AG04449 (cell line): ENCODE data around the gene SLC4A9.

Experiments used
- CTCF ChIA-PET: fragments of 350-600 bp; formaldehyde crosslinking; extraction: SDS; loops from one replicate; lab custom pipeline; 2021; ENCODE audit warnings: antibody characterized with exemption; lab: Yijun Ruan, JAX
- POLR2A ChIA-PET: fragments of 400-600, 350-600 bp; formaldehyde crosslinking; extraction: SDS; loops from one replicate; lab custom pipeline; 2020; ENCODE audit warnings: antibody characterized with exemption, inconsistent platforms; lab: Yijun Ruan, JAX
- DNase-seq: peaks from one replicate; pipeline ENCODE4 v3.0.0-alpha.2; 2010; ENCODE audit warnings: low read depth, low spot score
- H3K4me3 ChIP-seq: 2 replicates; pipeline ENCODE4 v1.5.1; 2011; ENCODE audit warnings: low read depth, mild to moderate bottlenecking, control low read depth, low read length
- TF ChIP-seq, protein P1 (sequence below): IDR thresholded peaks from one replicate; pipeline ENCODE4 v1.5.1; 2011; ENCODE audit warnings: mild to moderate bottlenecking, moderate library complexity, low read length, control low read depth, inconsistent platforms; ENCODE audit not compliant: insufficient read depth; ENCODE audit errors: missing control alignments

SLC4A9 gene

DNA sequence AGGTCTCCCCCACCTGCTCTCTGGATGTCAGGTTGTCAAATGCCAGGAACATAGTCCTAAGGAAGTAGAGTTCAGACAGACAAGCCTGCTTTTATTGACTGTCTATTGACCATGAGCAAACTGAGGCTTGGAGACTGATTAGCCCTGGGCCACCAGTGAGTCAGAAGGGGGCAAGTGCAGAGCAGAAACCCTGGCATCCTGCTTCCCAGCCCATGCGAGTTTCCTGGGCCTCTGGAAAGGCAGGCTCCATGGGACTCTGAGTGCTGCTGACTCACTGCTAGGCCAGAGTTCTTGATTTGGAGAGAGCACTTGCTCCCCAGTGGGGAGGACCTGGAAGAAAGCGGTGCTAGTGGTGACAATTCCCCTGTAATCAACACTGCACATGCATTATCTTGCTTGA is 10.8 kb upstream of the SLC4A9 start:
- POLR2A ChIA-PET = no interaction called here
- TF ChIP-seq, protein P1, sequence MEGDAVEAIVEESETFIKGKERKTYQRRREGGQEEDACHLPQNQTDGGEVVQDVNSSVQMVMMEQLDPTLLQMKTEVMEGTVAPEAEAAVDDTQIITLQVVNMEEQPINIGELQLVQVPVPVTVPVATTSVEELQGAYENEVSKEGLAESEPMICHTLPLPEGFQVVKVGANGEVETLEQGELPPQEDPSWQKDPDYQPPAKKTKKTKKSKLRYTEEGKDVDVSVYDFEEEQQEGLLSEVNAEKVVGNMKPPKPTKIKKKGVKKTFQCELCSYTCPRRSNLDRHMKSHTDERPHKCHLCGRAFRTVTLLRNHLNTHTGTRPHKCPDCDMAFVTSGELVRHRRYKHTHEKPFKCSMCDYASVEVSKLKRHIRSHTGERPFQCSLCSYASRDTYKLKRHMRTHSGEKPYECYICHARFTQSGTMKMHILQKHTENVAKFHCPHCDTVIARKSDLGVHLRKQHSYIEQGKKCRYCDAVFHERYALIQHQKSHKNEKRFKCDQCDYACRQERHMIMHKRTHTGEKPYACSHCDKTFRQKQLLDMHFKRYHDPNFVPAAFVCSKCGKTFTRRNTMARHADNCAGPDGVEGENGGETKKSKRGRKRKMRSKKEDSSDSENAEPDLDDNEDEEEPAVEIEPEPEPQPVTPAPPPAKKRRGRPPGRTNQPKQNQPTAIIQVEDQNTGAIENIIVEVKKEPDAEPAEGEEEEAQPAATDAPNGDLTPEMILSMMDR = no peak
- DNase-seq = no peak
- CTCF ChIA-PET = interaction anchor here (0.6 to 24.4 kb wide), 7 partner anchors 8 to 138 kb away, joined by 3 to 1796 read pairs (median 5); partner anchors contain the start of gene SLC4A9
- H3K4me3 ChIP-seq = no peak overlapping the region

DNA sequence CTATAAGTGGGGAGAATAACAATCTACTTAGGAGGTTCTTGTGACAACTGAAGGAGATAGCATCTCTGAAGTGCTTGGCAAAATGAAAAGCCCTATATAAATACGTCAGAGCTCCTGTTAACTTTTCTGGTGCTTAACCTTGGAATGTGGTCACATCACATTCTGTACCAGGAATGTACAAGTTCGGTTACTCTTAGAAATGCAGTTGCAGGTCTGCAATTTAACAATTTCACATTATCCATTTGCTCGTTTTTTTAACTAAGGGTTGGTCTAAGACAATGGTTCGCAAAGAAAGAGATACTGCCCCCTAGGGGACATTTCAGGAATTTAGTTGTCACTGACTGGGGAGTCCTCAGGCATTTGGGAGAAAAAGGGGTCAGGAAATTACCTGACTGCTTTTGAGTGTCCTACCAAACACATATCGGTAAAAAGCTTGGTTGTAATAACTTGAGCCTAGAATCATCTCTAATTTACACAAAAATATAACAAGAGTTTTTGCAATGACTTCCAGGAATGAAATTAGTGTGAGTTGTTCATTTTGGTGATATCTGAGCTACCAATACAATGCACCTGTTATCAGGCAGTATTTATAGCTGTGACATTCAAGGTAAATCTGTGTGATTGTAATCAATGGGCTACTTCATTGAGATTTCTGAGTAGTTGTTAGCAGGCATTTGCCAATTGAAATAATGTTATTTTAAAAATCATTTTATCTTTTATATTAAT is 8.2 kb upstream of the SLC4A9 start:
- ChIA-PET POLR2A (interaction anchor here (1.4 to 1.7 kb wide), 2 partner anchors 106 to 107 kb away, joined by 4 to 7 read pairs; no protein-coding TSS in a partner anchor), CTCF (interaction anchor here (0.7 to 24.4 kb wide), 63 partner anchors 10 to 565 kb away, joined by 3 to 1796 read pairs (median 6); partner anchors contain the start of genes CYSTM1, PFDN1 and SLC4A9)
- no peak overlapping the region for H3K4me3 ChIP-seq
- no peak for DNase-seq
- TF ChIP-seq, protein P1 = peak; percentile 41

DNA sequence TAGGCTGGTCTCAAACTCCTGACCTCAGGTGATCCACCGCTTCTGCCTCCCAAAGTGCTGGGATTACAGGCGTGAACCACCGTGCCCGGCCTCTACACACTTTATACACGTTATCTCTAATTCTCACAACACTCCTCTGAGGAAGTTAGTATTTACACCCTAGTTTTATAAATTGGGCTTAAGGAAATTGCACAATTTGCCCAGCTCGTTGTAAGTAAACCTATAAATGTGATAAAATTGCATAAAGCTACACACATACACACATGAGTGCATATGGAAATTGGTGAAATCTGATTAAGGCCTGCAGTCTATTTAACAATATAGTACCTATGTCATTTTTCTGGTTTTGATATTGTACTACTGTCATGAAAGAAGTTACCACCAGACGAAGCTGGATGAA is 4.4 kb upstream of the SLC4A9 start:
- no peak for DNase-seq

DNA sequence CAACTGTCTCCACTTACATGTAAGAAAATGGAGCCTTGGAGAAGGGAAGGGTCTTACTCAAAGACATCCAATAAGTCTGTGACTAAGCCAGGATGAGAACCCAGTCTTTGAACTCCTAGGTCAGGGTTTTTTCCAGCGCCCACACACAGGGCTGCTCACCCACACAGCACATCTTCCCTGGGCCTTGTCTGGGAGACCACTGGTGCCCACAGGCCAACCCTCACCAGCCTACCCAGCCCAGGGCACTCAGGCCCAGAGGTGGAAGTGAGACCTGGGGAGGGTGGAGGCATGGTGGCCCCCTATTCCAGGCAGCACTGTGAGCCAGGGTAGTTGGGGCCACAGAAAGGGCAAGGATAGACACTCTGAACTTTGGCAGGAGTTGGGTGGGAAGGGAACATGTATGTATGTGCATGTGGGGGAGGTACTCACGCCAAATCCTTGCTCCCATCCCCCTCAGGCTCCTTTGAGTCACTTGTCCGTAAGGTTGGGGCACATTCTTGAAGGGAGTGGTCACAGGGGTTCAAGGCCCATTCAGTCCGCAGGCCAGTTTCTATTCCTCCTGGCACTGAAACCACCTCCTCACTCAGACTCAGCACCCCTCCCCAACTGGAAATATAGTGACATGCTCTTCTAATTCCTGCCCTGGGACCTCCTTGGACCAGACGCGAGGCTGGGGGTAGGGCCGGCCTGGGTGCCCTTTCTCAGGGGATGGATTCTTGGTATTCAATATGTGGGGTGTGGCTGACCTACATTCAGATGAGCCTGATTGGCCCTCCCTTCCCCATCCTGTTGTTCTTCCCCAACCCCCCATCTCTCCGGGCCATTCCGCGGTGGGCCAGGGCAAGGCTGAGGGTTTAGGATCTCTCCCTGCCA is 2.9 kb upstream of the SLC4A9 start:
- ChIA-PET CTCF (interaction anchor here (1.0 to 24.4 kb wide), 4 partner anchors 11 to 332 kb away, joined by 3 to 1796 read pairs (median 24); partner anchors contain the start of gene HBEGF), POLR2A (no interaction called here)
- TF ChIP-seq, protein P1 = no peak
- no peak overlapping the region for H3K4me3 ChIP-seq
- no peak for DNase-seq

More for the DNA sequence above, 4.4 kb upstream of the SLC4A9 start:
- H3K4me3 ChIP-seq = no peak overlapping the region
- CTCF ChIA-PET = interaction anchor here (1.0 to 24.4 kb wide), 9 partner anchors 8 to 280 kb away, joined by 3 to 1796 read pairs (median 10); partner anchors contain the start of gene HBEGF
- TF ChIP-seq, protein P1 = no peak
- POLR2A ChIA-PET = interaction anchor here (1.7 kb wide), 1 partner anchor 9 kb away, joined by 5 read pairs; the partner anchor contains the start of gene HBEGF

DNA sequence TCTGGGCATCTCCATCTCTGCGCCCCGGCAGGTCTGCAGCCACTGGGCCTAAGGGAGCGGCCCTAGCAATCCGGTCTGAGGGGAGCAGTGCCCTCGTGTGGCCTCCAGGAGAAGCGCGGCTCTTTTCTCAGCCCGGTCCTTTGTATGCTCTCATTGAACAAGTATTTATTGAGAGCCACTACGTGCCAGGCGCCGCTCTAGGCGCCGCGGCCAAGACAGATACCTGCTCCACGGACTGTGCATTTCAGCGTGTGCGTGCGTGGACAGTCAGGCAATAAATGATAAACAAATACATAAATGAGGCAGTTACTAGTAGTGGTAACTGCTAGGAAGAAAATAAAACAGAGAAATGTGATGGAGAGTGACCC is 2.3 kb upstream of the SLC4A9 start:
- no peak for DNase-seq
- H3K4me3 ChIP-seq = peak overlapping the region; percentile 32
- CTCF ChIA-PET = interaction anchor here (1.1 to 12.9 kb wide), 17 partner anchors 8 to 286 kb away, joined by 3 to 542 read pairs (median 7); partner anchors contain the start of genes CYSTM1 and HBEGF
- POLR2A ChIA-PET = no interaction called here
- TF ChIP-seq, protein P1 = peak; percentile 95
